K562 (cell line): ENCODE data around the gene ZNHIT6. TPM values are rescaled to one million over a fixed set of nuclear protein-coding genes. Genes with fewer than 3 reads are reported as not detected.

Source experiments
- ATAC-seq: fragments of 200-7000 bp; cut with Tn5 transposase; 3 replicates; pipeline ENCODE4 v1.9.1; 2020; ENCODE audit warnings: moderate library complexity
- BruUV-seq: library from RNA; stranded (reverse); fragments of 400-500 nt; replicated peaks from 2 replicates; lab custom pipeline; 2021; lab: Mats Ljungman, UMichigan
- CTCF ChIA-PET: fragments of 300-600 bp; formaldehyde crosslinking; extraction: SDS; loops from one replicate; lab custom pipeline; 2021; ENCODE audit warnings: low intra/inter-chr PET ratio; lab: Yijun Ruan, JAX
- POLR2A ChIA-PET: fragments of 300-600, 350-650 bp; sonication (Branson Sonifier 250); formaldehyde crosslinking; extraction: SDS; loops from one replicate; lab custom pipeline; 2021; ENCODE audit warnings: antibody characterized with exemption, inconsistent platforms; lab: Yijun Ruan, JAX
- DNase-seq, 4 experiments: peaks; one replicate each; pipeline versions ENCODE4 v3.0.0 to v3.0.0-alpha.2; 2011 to 2018; ENCODE audit warnings: low spot score in 3 of 4, mixed read lengths in 3 of 4; ENCODE audit errors: extremely low read depth in 1 of 4
- FAIRE-seq: peaks from 2 replicates; lab custom pipeline; 2011; peaks lifted over from hg19 to GRCh38; lab: Jason Lieb, UNC
- H2AFZ ChIP-seq: 2 replicates; pipeline ENCODE4 v1.6.0; 2011; ENCODE audit warnings: low read depth, low read length, control low read depth, inconsistent platforms
- H3K27ac ChIP-seq: fragments of 200-600 bp; 3 replicates; pipeline ENCODE4 v1.8.0; 2011; ENCODE audit warnings: low read depth, mild to moderate bottlenecking, control low read depth, inconsistent platforms, low read length, moderate library complexity, mixed read lengths; ENCODE audit errors: extremely low read depth
- H3K27me3 ChIP-seq, 2 experiments: fragments of 300-600 bp in 1 of 2; 2 replicates in 1 of 2; 3 replicates in 1 of 2; pipeline versions ENCODE4 v1.6.0 to v1.8.0; 2011; ENCODE audit warnings: inconsistent platforms in 2 of 2, low read length in 2 of 2, mild to moderate bottlenecking in 1 of 2, mixed read lengths in 1 of 2, moderate library complexity in 1 of 2; ENCODE audit not compliant: control insufficient read depth in 2 of 2, insufficient read depth in 2 of 2
- H3K36me3 ChIP-seq: fragments of 300-600 bp; 3 replicates; pipeline ENCODE4 v1.8.0; 2011; ENCODE audit warnings: mild to moderate bottlenecking, low read length, inconsistent platforms; ENCODE audit not compliant: control insufficient read depth, insufficient read depth
- H3K4me1 ChIP-seq, 2 experiments: fragments of 200-600 bp in 1 of 2; replicated peaks in 1 of 2; 2 replicates in 1 of 2; 3 replicates in 1 of 2; pipeline versions ENCODE4 v1.5.1 to v1.8.0; 2011; ENCODE audit warnings: inconsistent platforms in 2 of 2, low read length in 2 of 2, mild to moderate bottlenecking in 1 of 2, mixed read lengths in 1 of 2, moderate library complexity in 1 of 2; ENCODE audit not compliant: control insufficient read depth in 2 of 2, insufficient read depth in 2 of 2
- H3K4me2 ChIP-seq: 2 replicates; pipeline ENCODE4 v1.6.1; 2011; ENCODE audit warnings: low read length, control low read depth, inconsistent platforms, mixed read lengths; ENCODE audit not compliant: insufficient read depth
- H3K4me3 ChIP-seq: fragments of 200-600 bp; sonication (generic), shearing (Covaris generic); 2 replicates; pipeline ENCODE4 v1.5.1; 2016; ENCODE audit warnings: control low read depth, inconsistent platforms
- H3K79me2 ChIP-seq: fragments of 200-600 bp; 3 replicates; pipeline ENCODE4 v1.8.0; 2011; ENCODE audit warnings: low read length, inconsistent platforms; ENCODE audit not compliant: control insufficient read depth, insufficient read depth
- H3K9ac ChIP-seq, 2 experiments: 2 replicates each; pipeline versions ENCODE4 v1.6.0 to v1.6.1; 2011; ENCODE audit warnings: low read depth in 2 of 2, low read length in 2 of 2, control low read depth in 1 of 2, inconsistent platforms in 1 of 2, mild to moderate bottlenecking in 1 of 2, mixed read lengths in 1 of 2; ENCODE audit not compliant: insufficient read depth in 1 of 2
- H3K9me1 ChIP-seq: one replicate; pipeline ENCODE4 v1.6.0; 2011; ENCODE audit warnings: inconsistent platforms, mild to moderate bottlenecking, low read length, moderate library complexity; ENCODE audit not compliant: control insufficient read depth, insufficient read depth
- H3K9me3 ChIP-seq: replicated peaks from 2 replicates; pipeline ENCODE4 v1.5.1; 2011; ENCODE audit warnings: low read depth, low read length, inconsistent platforms; ENCODE audit not compliant: control insufficient read depth, insufficient read depth
- H4K20me1 ChIP-seq: replicated peaks from 2 replicates; pipeline ENCODE4 v1.6.1; 2011; ENCODE audit warnings: low read length, inconsistent platforms, mixed read lengths; ENCODE audit not compliant: control insufficient read depth, insufficient read depth
- CBX8 ChIP-seq: fragments of 200-600 bp; sonication (generic); IDR thresholded peaks from 2 replicates; pipeline ENCODE4 v1.6.1; 2012; ENCODE audit warnings: borderline replicate concordance, mixed run types, low read depth, mild to moderate bottlenecking, moderate library complexity, mixed read lengths, low read length, control low read depth, inconsistent platforms; ENCODE audit not compliant: poor library complexity, severe bottlenecking; ENCODE audit errors: extremely low read depth
- HMG20B ChIP-seq: fragments of 250-450 bp; sonication (Bioruptor Pico); IDR thresholded peaks from 2 replicates; pipeline ENCODE4 v1.5.0; 2021; ENCODE audit warnings: mild to moderate bottlenecking
- KAT2B ChIP-seq: IDR thresholded peaks from one replicate; pipeline ENCODE4 v1.6.1; 2012; ENCODE audit warnings: low read depth, mild to moderate bottlenecking, control low read depth, inconsistent platforms, low read length, moderate library complexity
- MCM5 ChIP-seq: fragments of 450-650 bp; IDR thresholded peaks from 2 replicates; pipeline ENCODE4 v1.6.1; 2016; ENCODE audit warnings: low read depth
- NCOA6 ChIP-seq: fragments of 450-650 bp; IDR thresholded peaks from 2 replicates; pipeline ENCODE4 v1.6.1; 2017; ENCODE audit warnings: mild to moderate bottlenecking
- POLR2AphosphoS5 ChIP-seq: IDR thresholded peaks from 2 replicates; pipeline ENCODE4 v1.6.1; 2011; ENCODE audit warnings: mild to moderate bottlenecking, low read depth, low read length, moderate library complexity; ENCODE audit not compliant: control insufficient read depth, insufficient read depth
- PTTG1 ChIP-seq: fragments of 450-650 bp; IDR thresholded peaks from 2 replicates; pipeline ENCODE4 v1.6.1; 2016; ENCODE audit warnings: low read depth, mild to moderate bottlenecking, missing genetic modification characterization, missing compliant biosample characterization
- SNIP1 ChIP-seq: fragments of 450-650 bp; IDR thresholded peaks from 2 replicates; pipeline ENCODE4 v1.7.1; 2017; ENCODE audit warnings: low read depth, mild to moderate bottlenecking
- STAT5A ChIP-seq: IDR thresholded peaks from 2 replicates; pipeline ENCODE4 v1.6.1; 2012; ENCODE audit warnings: low read length, inconsistent platforms, borderline replicate concordance
- ZNF347 ChIP-seq: fragments of 450-650 bp; formaldehyde crosslinking; IDR thresholded peaks from 2 replicates; pipeline ENCODE4 v1.4.0; 2020; ENCODE audit warnings: low read depth, mild to moderate bottlenecking, moderate library complexity
- ZNF444 ChIP-seq: fragments of 250-450 bp; sonication (Bioruptor Pico); IDR thresholded peaks from 2 replicates; pipeline ENCODE4 v1.4.0; 2020; ENCODE audit warnings: mild to moderate bottlenecking, moderate library complexity
- WGBS: fragments of 100-300 bp; shearing (Covaris generic); methylation state at CpG from one replicate; pipeline ENCODE4 v1.1.6; 2016; ENCODE audit warnings: low coverage, mixed read lengths; ENCODE audit not compliant: insufficient coverage; ENCODE audit errors: missing lambda C conversion rate; 5-methylcytosine and 5-hydroxymethylcytosine counted together
- in situ Hi-C: fragments of 300-500 bp; cut with MboI; formaldehyde crosslinking; loops from 4 replicates; pipeline ENCODE4 v1.15.0; 2018; ENCODE audit warnings: inconsistent platforms, mixed read lengths
- intact Hi-C: fragments of 100-400 bp; cut with micrococcal nuclease; formaldehyde crosslinking; loops from 2 replicates; pipeline ENCODE4 v1.14.2; 2022
- polyA plus RNA-seq, 8 experiments: library from polyadenylated mRNA; depleted of rRNA in 4 of 8; stranded (reverse) in 5 of 8; unstranded in 3 of 8; fragments of >200 nt; fragmentation: Nextera tagmentation in 2 of 8; fragmentation: Illumina TruSeq in 1 of 8; extraction: Ambion mirVana in 2 of 8; extraction: Trizol in 1 of 8; gene quantifications; 2 replicates each; pipeline versions ENCODE4 v1.2.1 to v1.2.3, GENCODE V29; 2011 to 2014; ENCODE audit warnings: inconsistent platforms in 1 of 8, missing spikeins in 1 of 8
- total RNA-seq, 7 experiments: library from RNA; depleted of rRNA in 6 of 7; stranded (reverse); fragments of >200 nt in 6 of 7; fragmentation: Illumina TruSeq in 2 of 7; extraction: Trizol in 2 of 7; gene quantifications; 2 replicates each; pipeline versions ENCODE4 v1.2.1 to v1.2.3, GENCODE V29; 2011 to 2021; ENCODE audit warnings: low replicate concordance in 1 of 7
- TF ChIP-seq, protein P1 (sequence below): IDR thresholded peaks from 2 replicates; pipeline ENCODE4 v1.6.1; 2011; ENCODE audit not compliant: insufficient read length; ENCODE audit errors: extremely low read depth
- TF ChIP-seq, protein P2 (sequence below): fragments of 250-450 bp; sonication (Bioruptor Pico); IDR thresholded peaks from 2 replicates; pipeline ENCODE4 v1.8.0; 2021; ENCODE audit warnings: mild to moderate bottlenecking, moderate library complexity
- TF ChIP-seq, protein P3 (sequence below): fragments of 450-650 bp; IDR thresholded peaks from 2 replicates; pipeline ENCODE4 v1.7.0; 2016; ENCODE audit warnings: borderline replicate concordance
- TF ChIP-seq, protein P4 (sequence below): fragments of 450-650 bp; IDR thresholded peaks from 2 replicates; pipeline ENCODE4 v1.6.1; 2017; ENCODE audit warnings: antibody characterized with exemption, mild to moderate bottlenecking

The ZNHIT6 gene
- total and polyA plus RNA-seq, 9 of the 15 experiments (the other 6 are each of a cell fraction or from before 2014, with no cell fraction given), result 15.4 to 37.6 (median 21.7) TPM

DNA sequence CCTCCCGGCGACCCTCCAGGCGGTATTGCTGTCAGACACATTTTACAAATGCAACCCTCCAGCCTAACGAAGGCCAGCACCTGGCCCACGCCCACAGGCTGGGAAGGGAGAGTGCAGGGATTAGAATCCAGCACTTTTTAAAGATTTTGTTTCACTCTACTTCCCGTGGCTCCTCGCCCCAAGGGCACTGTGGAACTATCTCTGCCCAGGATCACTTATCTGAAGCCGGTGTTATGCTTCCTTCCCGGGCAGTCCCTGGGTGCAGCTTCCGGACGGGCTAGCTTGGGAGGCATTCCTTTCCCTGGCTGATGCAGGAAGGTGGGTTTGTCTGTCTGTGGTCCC is 91.9 kb downstream of the ZNHIT6 start:
- Histone ChIP-seq H3K4me2 (no peak overlapping the region), H3K4me3 (no peak overlapping the region), H3K4me1 (peaks cover 0 to 5% of the 10 kb centered on the region in 2 experiments; a peak in 2 of 5 replicates), H2AFZ (no peak overlapping the region), H3K9me3 (no peaks in the 10 kb centered on the region), H3K36me3 (no peaks in the 10 kb centered on the region), H3K27ac (no peak overlapping the region), H3K9me1 (no peaks in the 10 kb centered on the region), H3K9ac (no peak overlapping the region), H4K20me1 (no peaks in the 10 kb centered on the region), H3K27me3 (no peaks in the 10 kb centered on the region), H3K79me2 (no peaks in the 10 kb centered on the region)
- DNase-seq, result no peak
- ATAC-seq, result no peak
- intact Hi-C loops, result no loop called here
- POLR2A ChIA-PET, result no interaction called here
- in situ Hi-C loops, result no loop called here
- BruUV-seq, result no TSS peak
- CTCF ChIA-PET, result no interaction called here
- no peak for FAIRE-seq
- WGBS, result 68% methylated on average over 11 of the region's 11 CpGs
- TF ChIP-seq SNIP1 (no peak), POLR2AphosphoS5 (no peak), KAT2B (no peak), STAT5A (no peak), ZNF347 (CRISPR knock-in tag) (no peak), MCM5 (no peak), NCOA6 (no peak), PTTG1 (tag) (no peak), CBX8 (no peak), HMG20B (CRISPR knock-in tag) (no peak), ZNF444 (CRISPR knock-in tag) (no peak)
- TF ChIP-seq, protein P1, sequence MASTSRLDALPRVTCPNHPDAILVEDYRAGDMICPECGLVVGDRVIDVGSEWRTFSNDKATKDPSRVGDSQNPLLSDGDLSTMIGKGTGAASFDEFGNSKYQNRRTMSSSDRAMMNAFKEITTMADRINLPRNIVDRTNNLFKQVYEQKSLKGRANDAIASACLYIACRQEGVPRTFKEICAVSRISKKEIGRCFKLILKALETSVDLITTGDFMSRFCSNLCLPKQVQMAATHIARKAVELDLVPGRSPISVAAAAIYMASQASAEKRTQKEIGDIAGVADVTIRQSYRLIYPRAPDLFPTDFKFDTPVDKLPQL, result no peak
- TF ChIP-seq, protein P2, sequence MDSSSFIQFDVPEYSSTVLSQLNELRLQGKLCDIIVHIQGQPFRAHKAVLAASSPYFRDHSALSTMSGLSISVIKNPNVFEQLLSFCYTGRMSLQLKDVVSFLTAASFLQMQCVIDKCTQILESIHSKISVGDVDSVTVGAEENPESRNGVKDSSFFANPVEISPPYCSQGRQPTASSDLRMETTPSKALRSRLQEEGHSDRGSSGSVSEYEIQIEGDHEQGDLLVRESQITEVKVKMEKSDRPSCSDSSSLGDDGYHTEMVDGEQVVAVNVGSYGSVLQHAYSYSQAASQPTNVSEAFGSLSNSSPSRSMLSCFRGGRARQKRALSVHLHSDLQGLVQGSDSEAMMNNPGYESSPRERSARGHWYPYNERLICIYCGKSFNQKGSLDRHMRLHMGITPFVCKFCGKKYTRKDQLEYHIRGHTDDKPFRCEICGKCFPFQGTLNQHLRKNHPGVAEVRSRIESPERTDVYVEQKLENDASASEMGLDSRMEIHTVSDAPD, result no peak
- TF ChIP-seq, protein P3, sequence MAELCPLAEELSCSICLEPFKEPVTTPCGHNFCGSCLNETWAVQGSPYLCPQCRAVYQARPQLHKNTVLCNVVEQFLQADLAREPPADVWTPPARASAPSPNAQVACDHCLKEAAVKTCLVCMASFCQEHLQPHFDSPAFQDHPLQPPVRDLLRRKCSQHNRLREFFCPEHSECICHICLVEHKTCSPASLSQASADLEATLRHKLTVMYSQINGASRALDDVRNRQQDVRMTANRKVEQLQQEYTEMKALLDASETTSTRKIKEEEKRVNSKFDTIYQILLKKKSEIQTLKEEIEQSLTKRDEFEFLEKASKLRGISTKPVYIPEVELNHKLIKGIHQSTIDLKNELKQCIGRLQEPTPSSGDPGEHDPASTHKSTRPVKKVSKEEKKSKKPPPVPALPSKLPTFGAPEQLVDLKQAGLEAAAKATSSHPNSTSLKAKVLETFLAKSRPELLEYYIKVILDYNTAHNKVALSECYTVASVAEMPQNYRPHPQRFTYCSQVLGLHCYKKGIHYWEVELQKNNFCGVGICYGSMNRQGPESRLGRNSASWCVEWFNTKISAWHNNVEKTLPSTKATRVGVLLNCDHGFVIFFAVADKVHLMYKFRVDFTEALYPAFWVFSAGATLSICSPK, result no peak
- TF ChIP-seq, protein P4, sequence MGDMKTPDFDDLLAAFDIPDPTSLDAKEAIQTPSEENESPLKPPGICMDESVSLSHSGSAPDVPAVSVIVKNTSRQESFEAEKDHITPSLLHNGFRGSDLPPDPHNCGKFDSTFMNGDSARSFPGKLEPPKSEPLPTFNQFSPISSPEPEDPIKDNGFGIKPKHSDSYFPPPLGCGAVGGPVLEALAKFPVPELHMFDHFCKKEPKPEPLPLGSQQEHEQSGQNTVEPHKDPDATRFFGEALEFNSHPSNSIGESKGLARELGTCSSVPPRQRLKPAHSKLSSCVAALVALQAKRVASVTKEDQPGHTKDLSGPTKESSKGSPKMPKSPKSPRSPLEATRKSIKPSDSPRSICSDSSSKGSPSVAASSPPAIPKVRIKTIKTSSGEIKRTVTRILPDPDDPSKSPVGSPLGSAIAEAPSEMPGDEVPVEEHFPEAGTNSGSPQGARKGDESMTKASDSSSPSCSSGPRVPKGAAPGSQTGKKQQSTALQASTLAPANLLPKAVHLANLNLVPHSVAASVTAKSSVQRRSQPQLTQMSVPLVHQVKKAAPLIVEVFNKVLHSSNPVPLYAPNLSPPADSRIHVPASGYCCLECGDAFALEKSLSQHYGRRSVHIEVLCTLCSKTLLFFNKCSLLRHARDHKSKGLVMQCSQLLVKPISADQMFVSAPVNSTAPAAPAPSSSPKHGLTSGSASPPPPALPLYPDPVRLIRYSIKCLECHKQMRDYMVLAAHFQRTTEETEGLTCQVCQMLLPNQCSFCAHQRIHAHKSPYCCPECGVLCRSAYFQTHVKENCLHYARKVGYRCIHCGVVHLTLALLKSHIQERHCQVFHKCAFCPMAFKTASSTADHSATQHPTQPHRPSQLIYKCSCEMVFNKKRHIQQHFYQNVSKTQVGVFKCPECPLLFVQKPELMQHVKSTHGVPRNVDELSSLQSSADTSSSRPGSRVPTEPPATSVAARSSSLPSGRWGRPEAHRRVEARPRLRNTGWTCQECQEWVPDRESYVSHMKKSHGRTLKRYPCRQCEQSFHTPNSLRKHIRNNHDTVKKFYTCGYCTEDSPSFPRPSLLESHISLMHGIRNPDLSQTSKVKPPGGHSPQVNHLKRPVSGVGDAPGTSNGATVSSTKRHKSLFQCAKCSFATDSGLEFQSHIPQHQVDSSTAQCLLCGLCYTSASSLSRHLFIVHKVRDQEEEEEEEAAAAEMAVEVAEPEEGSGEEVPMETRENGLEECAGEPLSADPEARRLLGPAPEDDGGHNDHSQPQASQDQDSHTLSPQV, result no peak
